WI38 (cell line): ENCODE measurements around the gene CBX4.

Source experiments
- H3K4me3 ChIP-seq: 2 replicates; pipeline ENCODE4 v1.5.1; 2011; ENCODE audit warnings: low read depth, mild to moderate bottlenecking, control low read depth, low read length
- CTCF ChIP-seq: IDR thresholded peaks from 2 replicates; pipeline ENCODE4 v1.5.1; 2012; ENCODE audit warnings: low read depth, mild to moderate bottlenecking, control low read depth, low read length

The CBX4 gene

GRCh38 chr17:79819534-79820276 is 19.5 kb downstream of the CBX4 start:
- H3K4me3 ChIP-seq, result no peak overlapping the region
- TF ChIP-seq CTCF, result no peak

- TF ChIP-seq CTCF, result no peak
- no peak overlapping the region for H3K4me3 ChIP-seq
These were observed 20.2 kb downstream of the CBX4 start for GRCh38 chr17:79819085-79819484.

- no peak overlapping the region for H3K4me3 ChIP-seq
- no peak for TF ChIP-seq CTCF
These were observed 21.0 kb downstream of the CBX4 start for GRCh38 chr17:79818026-79818758.

- no peak for TF ChIP-seq CTCF
- no peak overlapping the region for H3K4me3 ChIP-seq
These were observed 23.3 kb downstream of the CBX4 start for GRCh38 chr17:79815836-79816461.

- no peak overlapping the region for H3K4me3 ChIP-seq
- TF ChIP-seq CTCF, result no peak
These were observed 24.0 kb downstream of the CBX4 start for GRCh38 chr17:79814974-79815835.

- no peak overlapping the region for H3K4me3 ChIP-seq
- no peak for TF ChIP-seq CTCF
These were observed 24.9 kb downstream of the CBX4 start for GRCh38 chr17:79814127-79814973.
